H54 (cell line): ENCODE results near the gene EIF4G3.
"Not testable (repeated sequence)": the region's sequence is repeated elsewhere in the genome, so short reads cannot be mapped to it uniquely, and the experiment has no call there.

Source experiments
- DNase-seq: peaks from one replicate; pipeline ENCODE4 v3.0.0; 2011; ENCODE audit warnings: low spot score, mixed read lengths; ENCODE audit not compliant: insufficient read length
- FAIRE-seq: peaks from 3 replicates; lab custom pipeline; 2011; peaks lifted over from hg19 to GRCh38; lab: Jason Lieb, UNC
- POLR2A ChIP-seq: IDR thresholded peaks from 2 replicates; pipeline ENCODE4 v1.6.1; 2011; ENCODE audit warnings: low read depth, mild to moderate bottlenecking, low read length

Gene EIF4G3

GRCh38 chr1:21059021-21059420 lies 117.7 kb downstream of the EIF4G3 start:
- no peak for FAIRE-seq
- DNase-seq = no peak
- TF ChIP-seq POLR2A = no peak

GRCh38 chr1:21058035-21058793 lies 118.5 kb downstream of the EIF4G3 start:
- DNase-seq (no peak), FAIRE-seq (no peak)
- TF ChIP-seq POLR2A = no peak

DNA sequence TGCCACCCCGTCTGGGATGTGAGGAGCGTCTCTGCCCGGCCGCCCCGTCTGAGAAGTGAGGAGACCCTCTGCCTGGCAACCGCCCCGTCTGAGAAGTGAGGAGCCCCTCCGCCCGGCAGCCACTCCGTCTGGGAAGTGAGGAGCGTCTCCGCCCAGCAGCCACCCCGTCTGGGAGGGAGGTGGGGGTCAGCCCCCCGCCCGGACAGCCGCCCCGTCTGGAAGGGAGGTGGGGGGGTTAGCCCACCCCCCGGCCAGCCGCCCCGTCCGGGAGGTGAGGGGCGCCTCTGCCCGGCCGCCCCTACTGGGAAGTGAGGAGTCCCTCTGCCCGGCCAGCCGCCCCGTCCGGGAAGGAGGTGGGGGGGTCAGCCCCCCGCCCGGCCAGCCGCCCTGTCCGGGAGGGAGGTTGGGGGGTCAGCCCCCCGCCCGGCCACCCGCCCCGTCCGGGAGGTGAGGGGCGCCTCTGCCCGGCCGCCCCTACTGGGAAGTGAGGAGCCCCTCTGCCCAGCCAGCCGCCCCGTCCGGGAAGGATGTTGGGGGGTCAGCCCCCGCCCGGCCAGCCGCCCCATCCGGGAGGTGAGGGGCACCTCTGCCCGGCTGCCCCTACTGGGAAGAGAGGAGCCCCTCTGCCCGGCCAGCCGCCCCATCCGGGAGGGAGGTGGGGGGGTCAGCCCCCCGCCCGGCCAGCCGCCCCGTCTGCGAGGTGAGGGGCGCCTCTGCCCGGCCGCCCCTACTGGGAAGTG lies 123.3 kb downstream of the EIF4G3 start:
- DNase-seq, FAIRE-seq: not testable (repeated sequence)

DNA sequence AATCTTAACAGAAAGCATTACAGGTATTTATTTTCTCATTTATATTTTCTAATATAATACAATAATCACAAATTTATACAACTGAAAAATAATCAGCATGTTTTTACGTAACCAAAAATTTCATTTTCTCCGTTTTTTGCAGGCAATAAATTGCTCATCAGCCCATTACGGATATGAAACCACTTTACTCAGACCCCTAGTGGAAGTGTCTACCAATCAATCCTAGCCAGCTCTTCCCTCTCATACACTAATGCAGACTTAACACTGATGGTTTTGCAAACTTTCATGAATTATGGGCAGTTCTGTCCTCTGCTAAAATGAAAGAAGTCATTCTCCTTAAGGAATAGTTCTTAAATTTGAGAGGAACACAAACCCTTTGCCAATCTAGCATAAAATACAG lies 124.7 kb downstream of the EIF4G3 start:
- TF ChIP-seq POLR2A = no peak
- DNase-seq (no peak), FAIRE-seq (no peak)

- FAIRE-seq (no peak), DNase-seq (no peak)
- no peak for TF ChIP-seq POLR2A
Observed at GRCh38 chr1:21051177-21051825, 125.4 kb downstream of the EIF4G3 start.

- DNase-seq = no peak
- no peak for TF ChIP-seq POLR2A
- no peak for FAIRE-seq
Observed at GRCh38 chr1:21050031-21050430, 126.7 kb downstream of the EIF4G3 start.

GRCh38 chr1:21048462-21048861 lies 128.2 kb downstream of the EIF4G3 start:
- TF ChIP-seq POLR2A = no peak
- DNase-seq (no peak), FAIRE-seq (no peak)

- DNase-seq (no peak), FAIRE-seq (no peak)
- no peak for TF ChIP-seq POLR2A
Observed at GRCh38 chr1:21046132-21046531, 130.6 kb downstream of the EIF4G3 start.

- DNase-seq (no peak), FAIRE-seq (no peak)
- TF ChIP-seq POLR2A = no peak
Observed at GRCh38 chr1:21045351-21045750, 131.3 kb downstream of the EIF4G3 start.

GRCh38 chr1:21042929-21043605 lies 133.6 kb downstream of the EIF4G3 start:
- FAIRE-seq (no peak), DNase-seq (no peak)
- no peak for TF ChIP-seq POLR2A

DNA sequence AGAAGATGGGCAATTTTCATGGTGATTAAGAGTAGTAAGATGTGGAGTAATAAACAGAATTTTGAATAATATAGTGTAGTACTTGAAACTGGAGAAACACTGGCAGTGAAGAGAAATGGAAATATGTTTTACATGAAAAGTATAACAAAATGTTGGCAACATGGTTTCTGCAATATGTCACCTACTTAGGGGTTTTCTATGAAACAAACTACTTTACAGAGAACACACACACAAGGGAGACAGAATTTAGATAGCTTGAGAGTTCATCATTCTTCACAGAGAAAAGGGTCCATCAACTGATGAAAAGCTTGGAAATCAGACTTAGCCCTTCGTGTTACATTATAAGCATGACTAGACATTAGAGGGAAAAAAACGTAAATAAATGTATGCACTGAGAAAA lies 135.2 kb downstream of the EIF4G3 start:
- DNase-seq (no peak), FAIRE-seq (no peak)
- no peak for TF ChIP-seq POLR2A

- no peak for TF ChIP-seq POLR2A
- FAIRE-seq (no peak), DNase-seq (no peak)
Observed at GRCh38 chr1:21037091-21037490, 139.6 kb downstream of the EIF4G3 start.

GRCh38 chr1:21035794-21036193 lies 140.9 kb downstream of the EIF4G3 start:
- no peak for FAIRE-seq
- TF ChIP-seq POLR2A = no peak
- no peak for DNase-seq

- no peak for DNase-seq
- TF ChIP-seq POLR2A = no peak
Observed at GRCh38 chr1:21034725-21035628, 141.7 kb downstream of the EIF4G3 start.

More at GRCh38 chr1:21034725-21035628, 141.7 kb downstream of the EIF4G3 start:
- no peak for FAIRE-seq
